Measurements from ENCODE around the gene RPL5.
"Not testable (repeated sequence)": the region's sequence is repeated elsewhere in the genome, so short reads cannot be mapped to it uniquely, and the experiment has no call there.

RPL5 gene

GRCh38 chr1:92831762-92832536 lies at the start of gene RPL5:
Gene RPL5, plus strand, starts transcription at chr1:92832040. Its CDS starts 75 bp downstream, at chr1:92832115.
- peak; percentile 95 for DNase-seq (ENCODE audit: low read depth in 2 of 2)

GRCh38 chr1:92783550-92783949 lies 48.3 kb upstream of the RPL5 start:
- DNase-seq (ENCODE audit: low read depth in 2 of 2) = not testable (repeated sequence)

GRCh38 chr1:92784021-92784638 lies 47.7 kb upstream of the RPL5 start:
- DNase-seq (ENCODE audit: low read depth in 2 of 2) = no peak

- peak; percentile 89 to 91 for DNase-seq (ENCODE audit: low read depth in 2 of 2)
Observed at GRCh38 chr1:92784639-92785500, 47.0 kb upstream of the RPL5 start, which contains the start of gene EVI5. Gene EVI5, minus strand, starts transcription at chr1:92785108. Its CDS starts 48,562 bp downstream, at chr1:92736546.

- no peak for DNase-seq (ENCODE audit: low read depth in 2 of 2)
Observed at GRCh38 chr1:92786111-92786901, 45.5 kb upstream of the RPL5 start.

- no peak for DNase-seq (ENCODE audit: low read depth in 2 of 2)
Observed at GRCh38 chr1:92790081-92790480, 41.8 kb upstream of the RPL5 start.

GRCh38 chr1:92790867-92791266 lies 41.0 kb upstream of the RPL5 start:
- DNase-seq (ENCODE audit: low read depth in 2 of 2) = no peak

- DNase-seq (ENCODE audit: low read depth in 2 of 2) = no peak
Observed at GRCh38 chr1:92791487-92792066, 40.3 kb upstream of the RPL5 start.

GRCh38 chr1:92792340-92792782 lies 39.5 kb upstream of the RPL5 start:
- no peak for DNase-seq (ENCODE audit: low read depth in 2 of 2)

GRCh38 chr1:92795166-92795565 lies 36.7 kb upstream of the RPL5 start:
- DNase-seq (ENCODE audit: low read depth in 2 of 2) = peak; percentile 38 to 42

- DNase-seq (ENCODE audit: low read depth in 2 of 2) = no peak
Observed at GRCh38 chr1:92797297-92797696, 34.5 kb upstream of the RPL5 start.

- no peak for DNase-seq (ENCODE audit: low read depth in 2 of 2)
Observed at GRCh38 chr1:92797961-92798360, 33.9 kb upstream of the RPL5 start.

- no peak for DNase-seq (ENCODE audit: low read depth in 2 of 2)
Observed at GRCh38 chr1:92803140-92803887, 28.5 kb upstream of the RPL5 start.

GRCh38 chr1:92804721-92805201 lies 27.1 kb upstream of the RPL5 start:
- DNase-seq (ENCODE audit: low read depth in 2 of 2) = peak; percentile 64 to 69

- DNase-seq (ENCODE audit: low read depth in 2 of 2) = no peak
Observed at GRCh38 chr1:92805216-92805615, 26.6 kb upstream of the RPL5 start.

GRCh38 chr1:92808381-92808780 lies 23.5 kb upstream of the RPL5 start:
- DNase-seq (ENCODE audit: low read depth in 2 of 2) = no peak

GRCh38 chr1:92816732-92817131 lies 15.1 kb upstream of the RPL5 start:
- DNase-seq (ENCODE audit: low read depth in 2 of 2) = no peak

GRCh38 chr1:92817137-92817697 lies 14.6 kb upstream of the RPL5 start:
- DNase-seq (ENCODE audit: low read depth in 2 of 2) = no peak

GRCh38 chr1:92817986-92818764 lies 13.7 kb upstream of the RPL5 start:
- DNase-seq (ENCODE audit: low read depth in 2 of 2) = no peak
